Measurements from ENCODE around the gene FHOD3.

FHOD3 gene

GRCh38 chr18:36732264-36732663, 434.8 kb downstream of the FHOD3 start:
- Histone ChIP-seq H3K9me3 (ENCODE audit: control insufficient read depth, insufficient read depth, low read depth, low read length) (no peaks in the 10 kb centered on the region), H3K36me3 (ENCODE audit: control insufficient read depth in 2 of 2, insufficient read depth in 1 of 2, low read length in 2 of 2) (peaks cover 0 to 9% of the 10 kb centered on the region in 2 experiments; a peak in 1 of 3 replicates), H3K27ac (ENCODE audit: extremely low read depth, low read depth, low read length) (no peak overlapping the region), H3K4me1 (ENCODE audit: control insufficient read depth, insufficient read depth, low read length) (no peaks in the 10 kb centered on the region), H3K4me3 (ENCODE audit: low read depth, low read length) (no peak overlapping the region)
- TF ChIP-seq ZNF426 (tag by site-specific recombination; IDR thresholded peaks at IDR 0.05) = no peak
- no peak for TF ChIP-seq ZNF391 (tag by site-specific recombination; IDR thresholded peaks at IDR 0.05; ENCODE audit: borderline replicate concordance, low read depth)
- no peak for TF ChIP-seq ZBTB48 (tag by site-specific recombination; IDR thresholded peaks at IDR 0.05)
- no peak for TF ChIP-seq ZNF558 (tag by site-specific recombination; IDR thresholded peaks at IDR 0.05)
- TF ChIP-seq ZNF18 (tag by site-specific recombination; IDR thresholded peaks at IDR 0.05) = no peak
- no peak for TF ChIP-seq ZNF239 (tag by site-specific recombination; IDR thresholded peaks at IDR 0.05)
- TF ChIP-seq GLI2 (tag by site-specific recombination; IDR thresholded peaks at IDR 0.05; ENCODE audit: borderline replicate concordance, low read depth) = no peak
- TF ChIP-seq, protein P1, sequence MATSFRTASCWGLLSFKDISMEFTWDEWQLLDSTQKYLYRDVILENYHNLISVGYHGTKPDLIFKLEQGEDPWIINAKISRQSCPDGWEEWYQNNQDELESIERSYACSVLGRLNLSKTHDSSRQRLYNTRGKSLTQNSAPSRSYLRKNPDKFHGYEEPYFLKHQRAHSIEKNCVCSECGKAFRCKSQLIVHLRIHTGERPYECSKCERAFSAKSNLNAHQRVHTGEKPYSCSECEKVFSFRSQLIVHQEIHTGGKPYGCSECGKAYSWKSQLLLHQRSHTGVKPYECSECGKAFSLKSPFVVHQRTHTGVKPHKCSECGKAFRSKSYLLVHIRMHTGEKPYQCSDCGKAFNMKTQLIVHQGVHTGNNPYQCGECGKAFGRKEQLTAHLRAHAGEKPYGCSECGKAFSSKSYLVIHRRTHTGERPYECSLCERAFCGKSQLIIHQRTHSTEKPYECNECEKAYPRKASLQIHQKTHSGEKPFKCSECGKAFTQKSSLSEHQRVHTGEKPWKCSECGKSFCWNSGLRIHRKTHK (tag by site-specific recombination; IDR thresholded peaks at IDR 0.05) = no peak
- no peak for TF ChIP-seq YY2 (tag by site-specific recombination; IDR thresholded peaks at IDR 0.05)
- ChIA-PET CTCF (interaction anchor here (2.1 kb wide), 1 partner anchor 44 kb away, joined by 5 read pairs; no protein-coding TSS in a partner anchor), POLR2A (no interaction called here)

DNA sequence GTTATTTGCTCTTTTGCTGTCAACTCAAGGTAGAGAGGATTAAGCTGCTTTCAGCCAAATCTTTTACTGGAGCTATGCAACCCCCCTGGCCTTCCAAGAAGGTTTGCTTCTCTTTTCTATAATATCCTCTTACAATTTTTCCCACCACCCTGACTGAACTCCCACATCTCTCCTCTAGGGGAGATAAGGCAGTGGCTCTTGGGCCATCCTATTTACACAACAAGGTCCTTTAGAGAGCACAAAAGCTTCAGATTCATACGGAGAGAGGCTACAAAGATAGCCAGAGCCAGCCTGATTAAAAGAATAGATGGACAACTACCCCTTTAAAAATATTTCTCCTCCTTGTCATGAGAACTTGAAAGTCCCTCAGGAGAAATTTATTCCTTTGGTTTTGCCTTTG, 435.6 kb downstream of the FHOD3 start:
- no peak overlapping the region for H3K4me3 ChIP-seq (ENCODE audit: low read depth, low read length)
- H3K27ac ChIP-seq (ENCODE audit: extremely low read depth, low read depth, low read length) = no peak overlapping the region
- H3K36me3 ChIP-seq (ENCODE audit: control insufficient read depth in 2 of 2, insufficient read depth in 1 of 2, low read length in 2 of 2) = peaks cover 0 to 9% of the 10 kb centered on the region in 2 experiments; a peak in 1 of 3 replicates
- TF ChIP-seq ZNF398 (tag by site-specific recombination; IDR thresholded peaks at IDR 0.05) (no peak), ZNF292 (tag by site-specific recombination; IDR thresholded peaks at IDR 0.05; ENCODE audit: borderline replicate concordance, low read depth) (no peak)
- no peaks in the 10 kb centered on the region for H3K4me1 ChIP-seq (ENCODE audit: control insufficient read depth, insufficient read depth, low read length)
- CTCF ChIA-PET = interaction anchor here (0.6 kb wide), 1 partner anchor 160 kb away, joined by 3 read pairs; no protein-coding TSS in a partner anchor
- POLR2A ChIA-PET = no interaction called here
- no peaks in the 10 kb centered on the region for H3K9me3 ChIP-seq (ENCODE audit: control insufficient read depth, insufficient read depth, low read depth, low read length)

GRCh38 chr18:36734596-36734995, 437.1 kb downstream of the FHOD3 start:
- no peak overlapping the region for H3K4me3 ChIP-seq (ENCODE audit: low read depth, low read length)
- no peak overlapping the region for H3K27ac ChIP-seq (ENCODE audit: extremely low read depth, low read depth, low read length)
- H3K4me1 ChIP-seq (ENCODE audit: control insufficient read depth, insufficient read depth, low read length) = no peaks in the 10 kb centered on the region
- ChIA-PET POLR2A (no interaction called here), CTCF (no interaction called here)
- no peaks in the 10 kb centered on the region for H3K9me3 ChIP-seq (ENCODE audit: control insufficient read depth, insufficient read depth, low read depth, low read length)
- peaks cover 0 to 9% of the 10 kb centered on the region in 2 experiments; a peak in 1 of 3 replicates for H3K36me3 ChIP-seq (ENCODE audit: control insufficient read depth in 2 of 2, insufficient read depth in 1 of 2, low read length in 2 of 2)
- TF ChIP-seq SALL2 (tag by site-specific recombination; IDR thresholded peaks at IDR 0.05; ENCODE audit: borderline replicate concordance) (no peak), ZBTB17 (tag by site-specific recombination; IDR thresholded peaks at IDR 0.05) (no peak), KLF17 (tag by site-specific recombination; IDR thresholded peaks at IDR 0.05) (no peak), ZNF513 (tag by site-specific recombination; IDR thresholded peaks at IDR 0.05) (no peak), ZNF366 (tag by site-specific recombination; conservative IDR thresholded peaks at IDR 0.05) (no peak), ZNF239 (tag by site-specific recombination; IDR thresholded peaks at IDR 0.05) (no peak), ZNF132 (tag by site-specific recombination; IDR thresholded peaks at IDR 0.05; ENCODE audit: borderline replicate concordance) (no peak), ZNF785 (tag by site-specific recombination; IDR thresholded peaks at IDR 0.05) (no peak), ZNF114 (tag by site-specific recombination; IDR thresholded peaks at IDR 0.05) (no peak), ZNF48 (tag by site-specific recombination; IDR thresholded peaks at IDR 0.05) (no peak), KLF8 (tag by site-specific recombination; IDR thresholded peaks at IDR 0.05) (no peak)
